ENCODE measurements around the gene FLAD1.

DNA sequence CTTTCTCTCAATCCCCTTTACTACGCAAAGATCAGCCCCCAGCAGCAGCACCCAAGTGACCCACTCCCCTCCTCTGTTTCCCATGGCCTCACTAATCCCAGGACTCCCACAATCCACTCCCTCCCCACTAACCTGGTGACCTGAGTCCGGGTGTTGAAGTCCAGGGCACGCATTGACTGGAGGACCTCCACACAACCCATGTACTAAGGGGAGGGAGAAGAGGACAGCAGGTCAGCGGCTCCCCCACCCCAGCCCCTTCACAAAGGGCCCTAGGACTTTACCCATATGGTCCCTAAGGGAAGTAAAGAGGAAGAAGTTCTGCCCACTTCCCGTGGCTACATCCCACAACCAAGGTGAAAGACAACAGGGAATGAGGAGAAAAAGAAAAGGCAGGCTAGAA, 13.9 kb upstream of the FLAD1 start:
- TF ChIP-seq, protein P1, sequence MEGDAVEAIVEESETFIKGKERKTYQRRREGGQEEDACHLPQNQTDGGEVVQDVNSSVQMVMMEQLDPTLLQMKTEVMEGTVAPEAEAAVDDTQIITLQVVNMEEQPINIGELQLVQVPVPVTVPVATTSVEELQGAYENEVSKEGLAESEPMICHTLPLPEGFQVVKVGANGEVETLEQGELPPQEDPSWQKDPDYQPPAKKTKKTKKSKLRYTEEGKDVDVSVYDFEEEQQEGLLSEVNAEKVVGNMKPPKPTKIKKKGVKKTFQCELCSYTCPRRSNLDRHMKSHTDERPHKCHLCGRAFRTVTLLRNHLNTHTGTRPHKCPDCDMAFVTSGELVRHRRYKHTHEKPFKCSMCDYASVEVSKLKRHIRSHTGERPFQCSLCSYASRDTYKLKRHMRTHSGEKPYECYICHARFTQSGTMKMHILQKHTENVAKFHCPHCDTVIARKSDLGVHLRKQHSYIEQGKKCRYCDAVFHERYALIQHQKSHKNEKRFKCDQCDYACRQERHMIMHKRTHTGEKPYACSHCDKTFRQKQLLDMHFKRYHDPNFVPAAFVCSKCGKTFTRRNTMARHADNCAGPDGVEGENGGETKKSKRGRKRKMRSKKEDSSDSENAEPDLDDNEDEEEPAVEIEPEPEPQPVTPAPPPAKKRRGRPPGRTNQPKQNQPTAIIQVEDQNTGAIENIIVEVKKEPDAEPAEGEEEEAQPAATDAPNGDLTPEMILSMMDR (conservative IDR thresholded peaks at IDR 0.05; ENCODE audit: low read depth, low read length): no peak
- no peak for TF ChIP-seq EZH2 (IDR thresholded peaks at IDR 0.05; ENCODE audit: borderline replicate concordance, low read depth, low read length, poor library complexity, severe bottlenecking)
